GM23338 (cell line): ENCODE data around the gene SIAE. TPM values are rescaled to one million over a fixed set of nuclear protein-coding genes. Genes with fewer than 3 reads are reported as not detected.

Experiments used
- ATAC-seq: fragments of 200-7000 bp; cut with Tn5 transposase; 3 replicates; pipeline ENCODE4 v1.9.1; 2020
- DNase-seq: peaks from one replicate; pipeline ENCODE4 v3.0.0-alpha.2; 2015; ENCODE audit warnings: low spot score
- H2AFZ ChIP-seq: fragments of 200-600 bp; sonication (generic); 2 replicates; pipeline ENCODE4 v1.8.0; 2016; ENCODE audit warnings: antibody characterized with exemption, mild to moderate bottlenecking, moderate library complexity
- H3F3A ChIP-seq: fragments of 200-600 bp; sonication (generic); replicated peaks from 2 replicates; pipeline ENCODE4 v1.8.0; 2017; ENCODE audit warnings: antibody characterized with exemption, mixed run types, low read depth
- H3K27ac ChIP-seq: fragments of 200-600 bp; sonication (generic); 2 replicates; pipeline ENCODE4 v1.6.1; 2016; ENCODE audit warnings: low read depth
- H3K27me3 ChIP-seq: fragments of 200-600 bp; sonication (generic); 2 replicates; pipeline ENCODE4 v1.8.0; 2016; ENCODE audit warnings: mild to moderate bottlenecking, mixed run types, moderate library complexity; ENCODE audit not compliant: insufficient read depth
- H3K36me3 ChIP-seq: fragments of 200-600 bp; sonication (generic); 2 replicates; pipeline ENCODE4 v1.8.0; 2016; ENCODE audit warnings: mild to moderate bottlenecking; ENCODE audit not compliant: insufficient read depth
- H3K4me1 ChIP-seq: fragments of 200-600 bp; sonication (generic); 2 replicates; pipeline ENCODE4 v1.8.0; 2016; ENCODE audit warnings: mild to moderate bottlenecking, moderate library complexity; ENCODE audit not compliant: insufficient read depth
- H3K4me2 ChIP-seq: fragments of 200-600 bp; sonication (generic); 2 replicates; pipeline ENCODE4 v1.7.1; 2017; ENCODE audit warnings: mixed run types
- H3K4me3 ChIP-seq: fragments of 200-600 bp; sonication (generic); 2 replicates; pipeline ENCODE4 v1.6.1; 2016; ENCODE audit warnings: mixed run types
- H3K79me2 ChIP-seq: fragments of 200-600 bp; sonication (generic); replicated peaks from 2 replicates; pipeline ENCODE4 v1.8.0; 2017; ENCODE audit warnings: mild to moderate bottlenecking; ENCODE audit not compliant: insufficient read depth
- H3K9me2 ChIP-seq: fragments of 200-600 bp; sonication (generic); 2 replicates; pipeline ENCODE4 v1.8.0; 2017; ENCODE audit not compliant: insufficient read depth
- H4K20me1 ChIP-seq: fragments of 200-600 bp; sonication (generic); replicated peaks from 2 replicates; pipeline ENCODE4 v1.8.0; 2017; ENCODE audit warnings: mild to moderate bottlenecking; ENCODE audit not compliant: insufficient read depth
- H3K27ac Mint-ChIP-seq: 2 replicates; pipeline ENCODE4 v1.8.0; 2020; ENCODE audit warnings: inconsistent platforms, mild to moderate bottlenecking, moderate library complexity, mixed read lengths
- H3K27me3 Mint-ChIP-seq: 3 replicates; pipeline ENCODE4 v1.8.0; 2022; ENCODE audit warnings: low read depth, mild to moderate bottlenecking, moderate library complexity, mixed read lengths, inconsistent platforms; ENCODE audit not compliant: insufficient read depth, poor library complexity
- H3K36me3 Mint-ChIP-seq: 3 replicates; pipeline ENCODE4 v1.8.0; 2021; ENCODE audit warnings: low read depth, mild to moderate bottlenecking, inconsistent platforms, moderate library complexity, mixed read lengths
- H3K4me1 Mint-ChIP-seq: 3 replicates; pipeline ENCODE4 v1.8.0; 2020; ENCODE audit warnings: mild to moderate bottlenecking, inconsistent platforms, mixed read lengths
- H3K4me3 Mint-ChIP-seq: 3 replicates; pipeline ENCODE4 v1.8.0; 2021; ENCODE audit warnings: moderate library complexity, mild to moderate bottlenecking, inconsistent platforms, mixed read lengths
- H3K9me3 Mint-ChIP-seq: 3 replicates; pipeline ENCODE4 v1.8.0; 2020; ENCODE audit warnings: moderate library complexity, mild to moderate bottlenecking, inconsistent platforms, mixed read lengths
- CREB1 ChIP-seq: fragments of 250-450 bp; sonication (Bioruptor Pico); IDR thresholded peaks from 2 replicates; pipeline ENCODE4 v1.5.0; 2020; ENCODE audit warnings: low read depth, mild to moderate bottlenecking, moderate library complexity
- EZH2 ChIP-seq: fragments of 200-600 bp; sonication (generic); IDR thresholded peaks from one replicate; pipeline ENCODE4 v1.8.0; 2017; ENCODE audit warnings: antibody characterized with exemption, mild to moderate bottlenecking, low read depth; ENCODE audit not compliant: unreplicated experiment
- EZH2phosphoT487 ChIP-seq: fragments of 200-600 bp; sonication (generic); IDR thresholded peaks from one replicate; pipeline ENCODE4 v1.8.1; 2018; ENCODE audit warnings: antibody characterized with exemption; ENCODE audit not compliant: unreplicated experiment
- JUNB ChIP-seq: IDR thresholded peaks from one replicate; pipeline ENCODE4 v1.6.1; 2016; ENCODE audit warnings: antibody characterized with exemption; ENCODE audit not compliant: unreplicated experiment
- NANOG ChIP-seq: IDR thresholded peaks from 2 replicates; pipeline ENCODE4 v1.6.1; 2016; ENCODE audit warnings: antibody characterized with exemption, borderline replicate concordance
- POLR2AphosphoS5 ChIP-seq: IDR thresholded peaks from 2 replicates; pipeline ENCODE4 v1.6.1; 2016; ENCODE audit warnings: antibody characterized with exemption, low read depth
- REST ChIP-seq: IDR thresholded peaks from one replicate; pipeline ENCODE4 v1.6.1; 2018; ENCODE audit warnings: antibody characterized with exemption; ENCODE audit not compliant: unreplicated experiment
- STAT1 ChIP-seq: IDR thresholded peaks from one replicate; pipeline ENCODE4 v1.6.1; 2016; ENCODE audit warnings: antibody characterized with exemption; ENCODE audit not compliant: unreplicated experiment
- ZNF114 ChIP-seq: fragments of 250-450 bp; sonication (Bioruptor Pico); IDR thresholded peaks from 2 replicates; pipeline ENCODE4 v1.5.0; 2020; ENCODE audit warnings: mild to moderate bottlenecking, moderate library complexity
- ZNF331 ChIP-seq: fragments of 250-450 bp; sonication (Bioruptor Pico); IDR thresholded peaks from 2 replicates; pipeline ENCODE4 v1.5.0; 2020; ENCODE audit warnings: low read depth, mild to moderate bottlenecking, moderate library complexity
- ZNF462 ChIP-seq: fragments of 250-450 bp; sonication (Bioruptor Pico); IDR thresholded peaks from 2 replicates; pipeline ENCODE4 v1.5.0; 2020; ENCODE audit warnings: mild to moderate bottlenecking, moderate library complexity
- polyA plus RNA-seq: library from polyadenylated mRNA; unstranded; fragments of >200 nt; fragmentation: Nextera tagmentation; extraction: Ambion mirVana; gene quantifications from 2 replicates; pipeline ENCODE4 v1.2.1, GENCODE V29; 2016
- total RNA-seq: library from RNA; depleted of rRNA; stranded (reverse); fragments of >200 nt; shearing (Covaris generic); gene quantifications from 2 replicates; pipeline ENCODE4 v1.2.3, GENCODE V29; 2014
- TF ChIP-seq, protein P1 (sequence below), 2 experiments: fragments of 200-600 bp in 1 of 2; sonication (generic) in 1 of 2; conservative IDR thresholded peaks; 2 replicates each; pipeline versions ENCODE4 v1.5.1 to v1.6.1; 2016 to 2017; ENCODE audit warnings: antibody characterized with exemption in 2 of 2, low read depth in 2 of 2, mild to moderate bottlenecking in 2 of 2, moderate library complexity in 1 of 2
- TF ChIP-seq, protein P2 (sequence below): IDR thresholded peaks from 2 replicates; pipeline ENCODE4 v1.6.1; 2016; ENCODE audit warnings: antibody characterized with exemption

SIAE gene
- total and polyA plus RNA-seq, 2 experiments from 2014 or later, result 1.1 to 1.7 TPM

GRCh38 chr11:124612045-124612444 is 61.5 kb downstream of the SIAE start:
- no peaks in the 10 kb centered on the region for H3K36me3 ChIP-seq
- Mint-ChIP-seq H3K27ac (no peak overlapping the region), H3K4me3 (no peak overlapping the region), H3K4me1 (no peaks in the 10 kb centered on the region), H3K36me3 (no peaks in the 10 kb centered on the region), H3K9me3 (no peaks in the 10 kb centered on the region), H3K27me3 (peaks cover 4% of the 10 kb centered on the region)
- H3K9me2 ChIP-seq, result no peaks in the 10 kb centered on the region
- no peaks in the 10 kb centered on the region for H4K20me1 ChIP-seq
- H3F3A ChIP-seq, result no peaks in the 10 kb centered on the region
- no peaks in the 10 kb centered on the region for H3K27me3 ChIP-seq
- no peaks in the 10 kb centered on the region for H3K4me1 ChIP-seq
- no peak overlapping the region for H3K27ac ChIP-seq
- no peak overlapping the region for H3K4me3 ChIP-seq
- H3K4me2 ChIP-seq, result no peak overlapping the region
- no peaks in the 10 kb centered on the region for H3K79me2 ChIP-seq
- no peak for DNase-seq
- H2AFZ ChIP-seq, result no peak overlapping the region
- TF ChIP-seq ZNF114 (CRISPR knock-in tag), result no peak
- TF ChIP-seq REST, result no peak
- TF ChIP-seq ZNF462 (CRISPR knock-in tag), result no peak
- no peak for TF ChIP-seq ZNF331 (CRISPR knock-in tag)
- no peak for TF ChIP-seq STAT1
- TF ChIP-seq, protein P1, sequence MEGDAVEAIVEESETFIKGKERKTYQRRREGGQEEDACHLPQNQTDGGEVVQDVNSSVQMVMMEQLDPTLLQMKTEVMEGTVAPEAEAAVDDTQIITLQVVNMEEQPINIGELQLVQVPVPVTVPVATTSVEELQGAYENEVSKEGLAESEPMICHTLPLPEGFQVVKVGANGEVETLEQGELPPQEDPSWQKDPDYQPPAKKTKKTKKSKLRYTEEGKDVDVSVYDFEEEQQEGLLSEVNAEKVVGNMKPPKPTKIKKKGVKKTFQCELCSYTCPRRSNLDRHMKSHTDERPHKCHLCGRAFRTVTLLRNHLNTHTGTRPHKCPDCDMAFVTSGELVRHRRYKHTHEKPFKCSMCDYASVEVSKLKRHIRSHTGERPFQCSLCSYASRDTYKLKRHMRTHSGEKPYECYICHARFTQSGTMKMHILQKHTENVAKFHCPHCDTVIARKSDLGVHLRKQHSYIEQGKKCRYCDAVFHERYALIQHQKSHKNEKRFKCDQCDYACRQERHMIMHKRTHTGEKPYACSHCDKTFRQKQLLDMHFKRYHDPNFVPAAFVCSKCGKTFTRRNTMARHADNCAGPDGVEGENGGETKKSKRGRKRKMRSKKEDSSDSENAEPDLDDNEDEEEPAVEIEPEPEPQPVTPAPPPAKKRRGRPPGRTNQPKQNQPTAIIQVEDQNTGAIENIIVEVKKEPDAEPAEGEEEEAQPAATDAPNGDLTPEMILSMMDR (conservative IDR thresholded peaks at IDR 0.05; ENCODE audit: low read depth in 2 of 2), result no peak
- no peak for TF ChIP-seq JUNB
- no peak for TF ChIP-seq EZH2phosphoT487
- TF ChIP-seq POLR2AphosphoS5, result no peak
- TF ChIP-seq, protein P2, sequence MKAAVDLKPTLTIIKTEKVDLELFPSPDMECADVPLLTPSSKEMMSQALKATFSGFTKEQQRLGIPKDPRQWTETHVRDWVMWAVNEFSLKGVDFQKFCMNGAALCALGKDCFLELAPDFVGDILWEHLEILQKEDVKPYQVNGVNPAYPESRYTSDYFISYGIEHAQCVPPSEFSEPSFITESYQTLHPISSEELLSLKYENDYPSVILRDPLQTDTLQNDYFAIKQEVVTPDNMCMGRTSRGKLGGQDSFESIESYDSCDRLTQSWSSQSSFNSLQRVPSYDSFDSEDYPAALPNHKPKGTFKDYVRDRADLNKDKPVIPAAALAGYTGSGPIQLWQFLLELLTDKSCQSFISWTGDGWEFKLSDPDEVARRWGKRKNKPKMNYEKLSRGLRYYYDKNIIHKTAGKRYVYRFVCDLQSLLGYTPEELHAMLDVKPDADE, result no peak
- no peak for TF ChIP-seq NANOG
- no peak for TF ChIP-seq CREB1 (CRISPR knock-in tag)
- no peak for TF ChIP-seq EZH2
- ATAC-seq, result no peak
